ENCODE measurements around the gene NXPH4. TPM values are rescaled to one million over a fixed set of nuclear protein-coding genes. Genes with fewer than 3 reads are reported as not detected.

Gene NXPH4
- total and polyA plus RNA-seq, 2 donors (not counting 1 experiment from before 2014, with no cell fraction given): 3.5 to 8.6 TPM

DNA sequence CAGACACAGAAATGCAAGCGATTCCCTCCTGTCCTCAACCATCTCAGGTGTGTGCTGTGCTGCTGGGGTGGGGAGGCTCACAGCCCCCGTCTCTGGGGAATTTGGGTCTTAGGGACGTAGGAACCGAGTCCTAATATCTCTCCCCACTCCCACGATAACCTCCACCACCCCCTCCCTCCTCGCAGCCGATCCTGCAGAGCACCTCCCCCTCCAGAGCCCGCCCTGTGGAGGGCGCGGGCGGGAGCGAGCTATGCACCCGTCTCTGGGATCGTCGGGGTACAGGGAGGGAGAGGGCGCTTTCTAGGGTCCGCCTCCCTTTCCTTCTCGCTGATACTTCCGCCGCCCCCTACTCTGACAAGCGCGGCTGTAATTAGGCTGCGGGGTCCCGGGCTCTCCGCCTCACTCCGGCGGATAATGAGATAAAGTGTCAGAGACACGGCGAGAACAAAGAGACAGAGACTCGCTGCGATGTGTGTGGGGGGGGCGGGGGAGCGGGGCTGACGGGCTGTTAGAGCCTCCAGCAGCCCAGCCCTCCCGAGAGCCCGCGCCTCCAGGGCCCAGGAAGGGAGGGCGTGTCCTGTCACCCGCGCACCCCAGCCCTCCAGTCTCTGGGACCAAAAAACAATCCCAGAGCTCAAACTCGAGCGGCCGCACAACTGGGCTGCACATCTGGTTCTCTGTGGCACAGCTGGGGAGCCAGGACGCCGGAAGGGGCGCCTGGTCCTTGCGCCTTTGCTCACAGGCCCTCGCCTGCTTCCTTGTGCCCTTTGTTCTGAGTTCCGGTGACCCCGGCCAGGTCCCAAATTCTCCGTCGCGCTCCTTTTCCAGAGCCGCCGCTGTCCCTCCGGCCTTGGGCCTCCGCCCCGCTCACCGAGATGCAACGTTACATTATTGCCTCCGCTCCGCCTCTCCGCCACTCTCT, 21.6 kb downstream of the NXPH4 start:
- Mint-ChIP-seq H3K27me3 (peaks cover 12% of the 10 kb centered on the region), H3K27ac (peak overlapping the region; percentile 80), H3K9me3 (ENCODE audit: insufficient read depth) (no peaks in the 10 kb centered on the region), H3K4me1 (peaks cover 92% of the 10 kb centered on the region), H3K4me3 (peak overlapping the region; percentile 89)
- H3K79me2 ChIP-seq (ENCODE audit: control insufficient read depth, insufficient read depth, low read length): peaks cover 12% of the 10 kb centered on the region
- H3K36me3 ChIP-seq (replicated peaks in 1 of 2; ENCODE audit: control extremely low read depth in 1 of 2, control insufficient read depth in 1 of 2, extremely low read depth in 1 of 2, insufficient read depth in 2 of 2, low read length in 1 of 2): peaks cover 0 to 13% of the 10 kb centered on the region in 2 experiments
- H2AFZ ChIP-seq (ENCODE audit: insufficient read depth, low read depth, low read length, poor library complexity, severe bottlenecking): peak overlapping the region; percentile 78
- H3K9ac ChIP-seq (ENCODE audit: low read length): peak overlapping the region; percentile 74
- TF ChIP-seq, protein P1, sequence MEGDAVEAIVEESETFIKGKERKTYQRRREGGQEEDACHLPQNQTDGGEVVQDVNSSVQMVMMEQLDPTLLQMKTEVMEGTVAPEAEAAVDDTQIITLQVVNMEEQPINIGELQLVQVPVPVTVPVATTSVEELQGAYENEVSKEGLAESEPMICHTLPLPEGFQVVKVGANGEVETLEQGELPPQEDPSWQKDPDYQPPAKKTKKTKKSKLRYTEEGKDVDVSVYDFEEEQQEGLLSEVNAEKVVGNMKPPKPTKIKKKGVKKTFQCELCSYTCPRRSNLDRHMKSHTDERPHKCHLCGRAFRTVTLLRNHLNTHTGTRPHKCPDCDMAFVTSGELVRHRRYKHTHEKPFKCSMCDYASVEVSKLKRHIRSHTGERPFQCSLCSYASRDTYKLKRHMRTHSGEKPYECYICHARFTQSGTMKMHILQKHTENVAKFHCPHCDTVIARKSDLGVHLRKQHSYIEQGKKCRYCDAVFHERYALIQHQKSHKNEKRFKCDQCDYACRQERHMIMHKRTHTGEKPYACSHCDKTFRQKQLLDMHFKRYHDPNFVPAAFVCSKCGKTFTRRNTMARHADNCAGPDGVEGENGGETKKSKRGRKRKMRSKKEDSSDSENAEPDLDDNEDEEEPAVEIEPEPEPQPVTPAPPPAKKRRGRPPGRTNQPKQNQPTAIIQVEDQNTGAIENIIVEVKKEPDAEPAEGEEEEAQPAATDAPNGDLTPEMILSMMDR (IDR thresholded peaks at IDR 0.05): no peak
- no peak for TF ChIP-seq EZH2 (IDR thresholded peaks at IDR 0.05; ENCODE audit: borderline replicate concordance, insufficient read depth, low read depth, low read length, poor library complexity, severe bottlenecking)
- ChIA-PET CTCF (interaction anchor here (0.6 to 31.1 kb wide), 6 partner anchors 10 to 314 kb away, joined by 3 to 838 read pairs (median 5); partner anchors contain the start of genes NXPH4, SHMT2 and STAT6), POLR2A (interaction anchor here (4.8 to 11.2 kb wide), 3 partner anchors 8 to 23 kb away, joined by 18 to 110 read pairs (median 89); partner anchors contain the start of genes NXPH4 and SHMT2)
- peak overlapping the region; percentile 95 for H3K4me2 ChIP-seq (replicated peaks; ENCODE audit: low read depth, low read length, poor library complexity, severe bottlenecking)
- peak overlapping the region in 4 of 5 experiments; percentile 47 to 79 (median 76) for H3K4me3 ChIP-seq (ENCODE audit: control extremely low read depth in 1 of 5, extremely low read depth in 1 of 5, insufficient read depth in 1 of 5, low read depth in 2 of 5, low read length in 4 of 5)
- peak; percentile 65 for DNase-seq
- peaks cover 0 to 62% (median 26%) of the 10 kb centered on the region in 4 experiments for H3K27me3 ChIP-seq (replicated peaks in 1 of 4; ENCODE audit: control extremely low read depth in 1 of 4, control insufficient read depth in 3 of 4, insufficient read depth in 4 of 4, low read length in 3 of 4)
- peaks cover 0 to 24% (median 0%) of the 10 kb centered on the region in 3 donors for H3K9me3 ChIP-seq (ENCODE audit: control extremely low read depth in 1 of 3, control insufficient read depth in 2 of 3, insufficient read depth in 1 of 3, low read length in 2 of 3)
- H3K27ac ChIP-seq (ENCODE audit: low read length in 2 of 2): no peak overlapping the region
- H3K4me1 ChIP-seq (ENCODE audit: control insufficient read depth in 2 of 2, insufficient read depth in 2 of 2, low read length in 2 of 2): peaks cover 90 to 99% of the 10 kb centered on the region in 2 donors
- 4% methylated on average over 52 of the region's 63 CpGs for WGBS (ENCODE audit: insufficient coverage)
- peaks cover 8% of the 10 kb centered on the region for H4K20me1 ChIP-seq (ENCODE audit: control insufficient read depth, insufficient read depth, low read length, poor library complexity, severe bottlenecking)
- no peak for ATAC-seq (ENCODE audit: low read depth)
- intact Hi-C loops (cut with micrococcal nuclease): loop anchor here (10.0 kb wide), 1 partner anchor 483 kb away; the partner anchor contains the start of gene PRIM1

Measured in B cell (primary cell).